Adrenal gland (tissue), 5 donors: Measurements from ENCODE around the gene GXYLT2.

ENCODE experiments used
- CTCF ChIP-seq, 6 experiments: fragments of 450-650 bp in 4 of 6; fragments of 200-600 bp in 2 of 6; sonication (generic) in 1 of 6; IDR thresholded peaks; 1 replicate in 5 of 6; 2 replicates in 1 of 6; pipeline versions ENCODE4 v1.5.1 to v1.8.0; 2016 to 2021; ENCODE audit warnings: antibody characterized with exemption in 6 of 6, mild to moderate bottlenecking in 2 of 6, moderate library complexity in 1 of 6
- POLR2A ChIP-seq, 2 donors: fragments of 450-650 bp; IDR thresholded peaks; one replicate each; pipeline ENCODE4 v1.6.1; 2017; ENCODE audit warnings: antibody characterized with exemption in 2 of 2, mild to moderate bottlenecking in 2 of 2, moderate library complexity in 1 of 2
- donor health status: DM: no; HTN: no; CAD: no.

- TF ChIP-seq POLR2A (IDR thresholded peaks at IDR 0.05) (no peak), CTCF (IDR thresholded peaks at IDR 0.05) (no peak)
These were observed 120.3 kb downstream of the GXYLT2 start for GRCh38 chr3:73007992-73008712.
